B cell (primary cell): ENCODE results near the gene LEMD2. TPM values are rescaled to one million over a fixed set of nuclear protein-coding genes. Genes with fewer than 3 reads are reported as not detected.
A peak's percentile ranks its signal among the peaks of the same experiment; 100 is the strongest.

Source experiments
- ATAC-seq: fragments of 200-7000 bp; cut with Tn5 transposase; one replicate; pipeline ENCODE4 v1.10.0; 2021; ENCODE audit warnings: low read depth, mild to moderate bottlenecking, moderate number of reproducible peaks, moderate library complexity
- CTCF ChIA-PET: fragments of 350-600 bp; sonication (Branson Sonifier 250); formaldehyde crosslinking; loops from one replicate; lab custom pipeline; 2021; ENCODE audit warnings: antibody characterized with exemption, inconsistent platforms; lab: Charles Lee
- POLR2A ChIA-PET: fragments of 350-600 bp; sonication (Branson Sonifier 250); formaldehyde crosslinking; loops from one replicate; lab custom pipeline; 2021; ENCODE audit warnings: antibody characterized with exemption; lab: Charles Lee
- DNase-seq: peaks from one replicate; pipeline ENCODE4 v3.0.0; 2013
- H2AFZ ChIP-seq: 2 replicates; pipeline ENCODE4 v1.6.1; 2012; ENCODE audit warnings: mild to moderate bottlenecking, low read depth, low read length; ENCODE audit not compliant: insufficient read depth, poor library complexity, severe bottlenecking
- H3K27ac ChIP-seq, 2 donors: 1 replicate in 1 of 2; 2 replicates in 1 of 2; pipeline ENCODE4 v1.5.1; 2012 to 2013; ENCODE audit warnings: low read length in 2 of 2, mild to moderate bottlenecking in 2 of 2, moderate library complexity in 1 of 2
- H3K27me3 ChIP-seq, 4 experiments: fragments of 200-600 bp in 1 of 4; sonication (generic) in 1 of 4; replicated peaks in 1 of 4; 1 replicate in 2 of 4; 2 replicates in 2 of 4; pipeline versions ENCODE4 v1.6.1 to v1.7.0; 2013 to 2016; ENCODE audit warnings: low read length in 3 of 4, mild to moderate bottlenecking in 2 of 4, mixed read lengths in 1 of 4, moderate library complexity in 1 of 4; ENCODE audit not compliant: insufficient read depth in 4 of 4, control insufficient read depth in 3 of 4; ENCODE audit errors: control extremely low read depth in 1 of 4
- H3K36me3 ChIP-seq, 2 experiments: replicated peaks in 1 of 2; 1 replicate in 1 of 2; 2 replicates in 1 of 2; pipeline versions ENCODE4 v1.6.1 to v1.7.1; 2013; ENCODE audit warnings: low read length in 1 of 2; ENCODE audit not compliant: insufficient read depth in 2 of 2, control insufficient read depth in 1 of 2; ENCODE audit errors: control extremely low read depth in 1 of 2, extremely low read depth in 1 of 2
- H3K4me1 ChIP-seq, 2 donors: fragments of 200-600 bp in 1 of 2; sonication (generic) in 1 of 2; 1 replicate in 1 of 2; 2 replicates in 1 of 2; pipeline versions ENCODE4 v1.5.1 to v1.6.1; 2013 to 2017; ENCODE audit warnings: low read length in 2 of 2; ENCODE audit not compliant: control insufficient read depth in 2 of 2, insufficient read depth in 2 of 2
- H3K4me2 ChIP-seq: replicated peaks from 2 replicates; pipeline ENCODE3; 2012; ENCODE audit warnings: mild to moderate bottlenecking, low read depth, low read length; ENCODE audit not compliant: poor library complexity, severe bottlenecking
- H3K4me3 ChIP-seq, 5 experiments: fragments of 200-600 bp in 1 of 5; sonication (generic) in 1 of 5; 1 replicate in 3 of 5; 2 replicates in 2 of 5; pipeline versions ENCODE4 v1.5.1 to v1.7.0; 2011 to 2016; ENCODE audit warnings: low read length in 4 of 5, mild to moderate bottlenecking in 4 of 5, low read depth in 2 of 5, control low read depth in 1 of 5, moderate library complexity in 1 of 5; ENCODE audit not compliant: insufficient read depth in 1 of 5; ENCODE audit errors: control extremely low read depth in 1 of 5, extremely low read depth in 1 of 5
- H3K79me2 ChIP-seq: fragments of 200-600 bp; sonication (generic); one replicate; pipeline ENCODE4 v1.6.0; 2016; ENCODE audit warnings: low read length; ENCODE audit not compliant: control insufficient read depth, insufficient read depth
- H3K9ac ChIP-seq: fragments of 200-600 bp; sonication (generic); 2 replicates; pipeline ENCODE4 v1.6.1; 2017; ENCODE audit warnings: mild to moderate bottlenecking, low read length, moderate library complexity
- H3K9me3 ChIP-seq, 3 donors: one replicate each; pipeline versions ENCODE4 v1.6.1 to v1.7.1; 2013; ENCODE audit warnings: low read length in 2 of 3; ENCODE audit not compliant: control insufficient read depth in 2 of 3, insufficient read depth in 1 of 3; ENCODE audit errors: control extremely low read depth in 1 of 3
- H4K20me1 ChIP-seq: 2 replicates; pipeline ENCODE4 v1.6.0; 2012; ENCODE audit warnings: mild to moderate bottlenecking, low read length; ENCODE audit not compliant: insufficient read depth, control insufficient read depth, poor library complexity, severe bottlenecking
- H3K27ac Mint-ChIP-seq: one replicate; pipeline ENCODE4 v1.8.0; 2021; ENCODE audit warnings: mixed read lengths
- H3K27me3 Mint-ChIP-seq: one replicate; pipeline ENCODE4 v1.8.0; 2021; ENCODE audit warnings: mixed read lengths
- H3K4me1 Mint-ChIP-seq: one replicate; pipeline ENCODE4 v1.8.0; 2021; ENCODE audit warnings: mixed read lengths
- H3K4me3 Mint-ChIP-seq: one replicate; pipeline ENCODE4 v1.8.0; 2021; ENCODE audit warnings: mixed read lengths
- H3K9me3 Mint-ChIP-seq: one replicate; pipeline ENCODE4 v1.8.0; 2022; ENCODE audit warnings: mixed read lengths; ENCODE audit not compliant: insufficient read depth
- EZH2 ChIP-seq: IDR thresholded peaks from 2 replicates; pipeline ENCODE4 v1.6.1; 2012; ENCODE audit warnings: borderline replicate concordance, low read depth, mild to moderate bottlenecking, moderate library complexity, low read length; ENCODE audit not compliant: insufficient read depth, poor library complexity, severe bottlenecking
- WGBS: methylation state at CpG from one replicate; pipeline ENCODE4 v1.1.5; 2013; ENCODE audit warnings: missing lambda C conversion rate; ENCODE audit not compliant: insufficient coverage; 5-methylcytosine and 5-hydroxymethylcytosine counted together
- intact Hi-C: fragments of 100-400 bp; cut with micrococcal nuclease; formaldehyde crosslinking; loops from one replicate; pipeline ENCODE4 v1.10.0; 2022
- polyA plus RNA-seq: library from polyadenylated mRNA; depleted of rRNA; stranded (reverse); fragments of >200 nt; gene quantifications from 2 replicates; pipeline ENCODE4 v1.2.3, GENCODE V29; 2012
- total RNA-seq, 2 donors: library from RNA; stranded (reverse); fragments of 120-200 nt in 1 of 2; gene quantifications; 1 replicate in 1 of 2; 2 replicates in 1 of 2; pipeline versions ENCODE4 v1.2.3 to v1.2.4, GENCODE V29; 2013 to 2022
- TF ChIP-seq, protein P1 (sequence below): fragments of 200-600 bp; IDR thresholded peaks from one replicate; pipeline ENCODE4 v1.8.0; 2022; ENCODE audit warnings: antibody characterized with exemption, mild to moderate bottlenecking

Gene LEMD2
- total and polyA plus RNA-seq, 2 donors (not counting 1 experiment from before 2014, with no cell fraction given) = 58.7 to 113 TPM

DNA sequence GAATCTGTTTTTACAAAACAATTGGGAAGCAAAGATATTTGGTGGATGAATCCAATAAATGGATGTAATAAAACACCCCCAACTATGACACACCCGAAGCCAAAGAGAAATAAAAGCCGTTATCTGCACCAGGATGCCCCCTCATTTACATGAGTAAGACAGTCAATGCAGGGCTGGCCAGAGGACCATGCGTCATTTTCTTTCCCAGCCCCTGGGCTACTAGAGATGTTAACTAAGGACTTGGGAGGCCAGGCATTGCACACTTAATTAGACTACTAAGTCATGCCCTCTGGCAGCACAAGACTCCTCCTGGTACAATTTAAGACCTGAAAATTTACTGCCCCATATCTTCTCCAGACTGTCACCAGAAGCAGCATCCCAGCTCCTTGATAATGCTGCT lies 3.2 kb downstream of the LEMD2 start:
- Histone ChIP-seq H3K36me3 (peaks cover 2 to 46% of the 10 kb centered on the region in 2 experiments), H2AFZ (no peak overlapping the region), H3K4me3 (no peak overlapping the region), H4K20me1 (peaks cover 69% of the 10 kb centered on the region), H3K9ac (no peak overlapping the region), H3K27me3 (no peaks in the 10 kb centered on the region), H3K79me2 (peaks cover 69% of the 10 kb centered on the region), H3K4me2 (no peak overlapping the region), H3K9me3 (no peaks in the 10 kb centered on the region), H3K27ac (peak overlapping the region in 1 of 2 donors; percentile 21), H3K4me1 (peaks cover 34 to 37% of the 10 kb centered on the region in 2 donors)
- ChIA-PET CTCF (interaction anchor here (5.6 kb wide), 1 partner anchor 15 kb away, joined by 48 read pairs; no protein-coding TSS in a partner anchor), POLR2A (no interaction called here)
- H3K27ac Mint-ChIP-seq = no peak overlapping the region
- no peaks in the 10 kb centered on the region for H3K27me3 Mint-ChIP-seq
- ATAC-seq (no peak), DNase-seq (no peak)
- intact Hi-C loops = loop anchor here (5.0 kb wide), 2 partner anchors 393 to 462 kb away; partner anchors contain the start of genes KIFC1 and SMIM29
- 100% methylated on average over 1 of the region's 3 CpGs for WGBS
- H3K4me3 Mint-ChIP-seq = no peak overlapping the region
- TF ChIP-seq, protein P1, sequence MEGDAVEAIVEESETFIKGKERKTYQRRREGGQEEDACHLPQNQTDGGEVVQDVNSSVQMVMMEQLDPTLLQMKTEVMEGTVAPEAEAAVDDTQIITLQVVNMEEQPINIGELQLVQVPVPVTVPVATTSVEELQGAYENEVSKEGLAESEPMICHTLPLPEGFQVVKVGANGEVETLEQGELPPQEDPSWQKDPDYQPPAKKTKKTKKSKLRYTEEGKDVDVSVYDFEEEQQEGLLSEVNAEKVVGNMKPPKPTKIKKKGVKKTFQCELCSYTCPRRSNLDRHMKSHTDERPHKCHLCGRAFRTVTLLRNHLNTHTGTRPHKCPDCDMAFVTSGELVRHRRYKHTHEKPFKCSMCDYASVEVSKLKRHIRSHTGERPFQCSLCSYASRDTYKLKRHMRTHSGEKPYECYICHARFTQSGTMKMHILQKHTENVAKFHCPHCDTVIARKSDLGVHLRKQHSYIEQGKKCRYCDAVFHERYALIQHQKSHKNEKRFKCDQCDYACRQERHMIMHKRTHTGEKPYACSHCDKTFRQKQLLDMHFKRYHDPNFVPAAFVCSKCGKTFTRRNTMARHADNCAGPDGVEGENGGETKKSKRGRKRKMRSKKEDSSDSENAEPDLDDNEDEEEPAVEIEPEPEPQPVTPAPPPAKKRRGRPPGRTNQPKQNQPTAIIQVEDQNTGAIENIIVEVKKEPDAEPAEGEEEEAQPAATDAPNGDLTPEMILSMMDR = no peak
- TF ChIP-seq EZH2 = no peak
- no peaks in the 10 kb centered on the region for H3K9me3 Mint-ChIP-seq
- H3K4me1 Mint-ChIP-seq = peaks cover 49% of the 10 kb centered on the region

DNA sequence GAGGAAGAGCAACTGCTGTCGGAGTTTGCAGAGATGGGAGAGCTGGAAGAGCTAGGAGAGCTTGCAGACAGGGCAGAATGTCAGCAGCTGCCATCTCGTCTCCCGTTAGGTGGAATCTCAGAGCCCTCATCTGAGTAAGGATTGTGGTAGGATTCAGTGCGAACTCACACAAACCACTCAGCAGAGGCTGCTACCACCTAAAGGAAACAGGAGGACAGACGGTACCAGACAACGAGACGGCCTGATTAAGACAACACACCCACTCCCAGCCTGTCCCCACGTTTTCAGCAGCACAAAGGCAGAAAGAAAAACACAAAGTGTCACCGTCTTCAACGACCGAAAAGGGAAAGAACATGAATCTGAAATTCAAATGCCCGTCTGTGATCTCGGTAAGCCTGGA lies 4.1 kb downstream of the LEMD2 start:
- no peaks in the 10 kb centered on the region for H3K27me3 ChIP-seq
- no peak for ATAC-seq
- POLR2A ChIA-PET = no interaction called here
- Mint-ChIP-seq H3K4me3 (no peak overlapping the region), H3K9me3 (no peaks in the 10 kb centered on the region), H3K4me1 (peaks cover 46% of the 10 kb centered on the region), H3K27me3 (no peaks in the 10 kb centered on the region), H3K27ac (no peak overlapping the region)
- no peak overlapping the region for H3K4me2 ChIP-seq
- TF ChIP-seq, protein P1 = no peak
- no peak for TF ChIP-seq EZH2
- H3K4me1 ChIP-seq = peaks cover 34 to 37% of the 10 kb centered on the region in 2 donors
- H3K27ac ChIP-seq = no peak overlapping the region
- CTCF ChIA-PET = interaction anchor here (5.6 kb wide), 1 partner anchor 14 kb away, joined by 48 read pairs; no protein-coding TSS in a partner anchor
- WGBS = 94% methylated on average over 13 of the region's 13 CpGs
- no peaks in the 10 kb centered on the region for H3K9me3 ChIP-seq
- no peak overlapping the region for H3K4me3 ChIP-seq
- intact Hi-C loops = loop anchor here (5.0 kb wide), 2 partner anchors 392 to 463 kb away; partner anchors contain the start of genes KIFC1 and SMIM29
- peaks cover 2 to 56% of the 10 kb centered on the region in 2 experiments for H3K36me3 ChIP-seq
- no peak for DNase-seq
- H3K9ac ChIP-seq = no peak overlapping the region
- H2AFZ ChIP-seq = no peak overlapping the region
- H3K79me2 ChIP-seq = peaks cover 79% of the 10 kb centered on the region
- peaks cover 79% of the 10 kb centered on the region for H4K20me1 ChIP-seq
